Activated CD4-positive, CD25-positive, alpha-beta regulatory T cell treated with anti-CD3 and anti-CD28 coated beads, Interleukin-2, amount 50 U/mL, for 72 hours (primary cell): Measurements from ENCODE around the gene KCNJ6.
A peak's percentile ranks its signal among the peaks of the same experiment; 100 is the strongest.
"Not testable (repeated sequence)": the region's sequence is repeated elsewhere in the genome, so short reads cannot be mapped to it uniquely, and the experiment has no call there.

Source experiments
- DNase-seq: peaks from one replicate; pipeline ENCODE4 v3.0.0; 2021

Gene KCNJ6

GRCh38 chr21:37592496-37592895 lies 323.8 kb downstream of the KCNJ6 start:
- DNase-seq: no peak

DNA sequence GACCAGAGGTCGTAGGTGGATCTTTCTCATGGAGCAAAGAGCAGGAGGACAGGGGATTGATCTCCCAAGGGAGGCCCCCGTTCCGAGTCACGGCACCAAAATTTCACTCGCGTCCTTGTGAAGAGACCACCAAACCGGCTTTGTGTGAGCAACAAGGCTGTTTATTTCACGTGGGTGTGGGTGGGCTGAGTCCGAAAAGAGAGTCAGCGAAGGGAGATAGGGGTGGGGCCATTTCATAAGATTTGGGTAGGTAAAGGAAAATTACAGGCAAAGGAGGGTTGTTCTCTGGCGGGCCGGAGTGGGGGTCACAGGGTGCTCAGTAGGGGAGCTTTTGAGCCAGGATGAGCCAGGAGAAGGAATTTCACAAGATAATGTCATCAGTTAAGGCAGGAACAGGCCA lies 324.3 kb downstream of the KCNJ6 start:
- not testable (repeated sequence) for DNase-seq

GRCh38 chr21:37590836-37591235 lies 325.4 kb downstream of the KCNJ6 start:
- not testable (repeated sequence) for DNase-seq

DNA sequence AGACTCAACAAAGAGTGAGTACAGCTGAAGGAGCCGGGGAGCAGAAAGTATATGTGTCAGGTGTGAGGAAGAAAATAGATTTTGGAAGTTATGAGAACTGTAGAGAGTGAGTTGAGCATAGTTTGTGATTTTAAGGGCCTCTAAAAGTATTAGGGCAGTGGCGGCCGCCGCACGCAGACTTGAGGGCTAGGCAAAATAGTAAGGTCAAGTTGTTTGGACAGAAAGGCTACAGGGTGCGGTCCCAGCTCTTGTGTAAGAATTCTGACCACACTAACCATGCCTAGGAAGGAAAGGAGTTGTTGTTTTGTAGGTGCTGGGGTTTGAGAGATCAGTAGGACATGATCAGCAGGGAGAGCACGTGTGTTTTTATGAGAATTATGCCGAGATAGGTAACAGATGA lies 327.6 kb downstream of the KCNJ6 start:
- DNase-seq: not testable (repeated sequence)

DNA sequence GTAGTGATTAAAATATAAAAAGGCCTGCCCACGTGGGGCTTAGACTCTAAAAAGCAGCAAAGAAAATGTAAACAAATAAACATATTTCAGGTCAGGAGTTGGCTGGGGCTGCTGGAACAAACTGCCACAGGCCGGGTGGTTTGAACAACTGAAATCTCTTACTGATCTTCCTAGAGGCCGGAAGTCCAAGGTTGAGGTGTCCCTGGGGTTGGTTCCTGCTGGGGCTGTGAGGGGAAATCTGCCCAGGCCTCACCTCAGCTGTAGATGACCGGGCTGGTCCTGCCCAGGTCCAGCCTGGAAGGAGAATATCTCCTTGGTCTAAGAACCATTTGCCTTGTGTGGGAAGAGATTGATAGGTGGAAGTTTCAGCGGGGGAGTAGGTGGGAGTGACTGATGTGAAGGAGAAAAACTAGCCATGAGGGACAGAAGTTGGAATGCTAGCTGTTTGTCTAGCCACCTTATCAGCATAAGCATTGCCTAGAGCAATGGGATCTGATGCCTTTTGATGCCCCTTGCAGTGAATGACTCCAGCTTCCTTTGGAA lies 328.6 kb downstream of the KCNJ6 start:
- DNase-seq: no peak

DNA sequence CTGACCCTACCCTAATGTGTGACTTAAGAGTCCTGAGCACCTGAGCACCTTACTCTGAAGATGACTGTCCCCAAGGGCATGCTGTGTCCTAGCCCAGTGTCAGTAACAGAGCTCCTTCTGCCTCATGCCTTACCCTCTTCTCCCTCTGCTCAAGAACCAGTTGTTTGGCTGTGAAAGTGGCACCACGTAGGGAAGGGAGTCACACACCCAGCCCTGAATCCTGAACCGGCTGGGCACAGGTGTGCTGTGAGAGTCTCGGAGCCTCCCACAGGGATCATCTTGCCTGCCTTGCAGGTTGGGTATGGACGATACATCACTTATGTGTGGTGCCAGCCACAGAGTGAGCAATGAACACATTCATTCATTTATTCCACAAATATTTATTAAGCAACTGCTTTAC lies 329.1 kb downstream of the KCNJ6 start:
- no peak for DNase-seq

- DNase-seq: no peak
Measured at GRCh38 chr21:37582590-37582989, 333.7 kb downstream of the KCNJ6 start.

DNA sequence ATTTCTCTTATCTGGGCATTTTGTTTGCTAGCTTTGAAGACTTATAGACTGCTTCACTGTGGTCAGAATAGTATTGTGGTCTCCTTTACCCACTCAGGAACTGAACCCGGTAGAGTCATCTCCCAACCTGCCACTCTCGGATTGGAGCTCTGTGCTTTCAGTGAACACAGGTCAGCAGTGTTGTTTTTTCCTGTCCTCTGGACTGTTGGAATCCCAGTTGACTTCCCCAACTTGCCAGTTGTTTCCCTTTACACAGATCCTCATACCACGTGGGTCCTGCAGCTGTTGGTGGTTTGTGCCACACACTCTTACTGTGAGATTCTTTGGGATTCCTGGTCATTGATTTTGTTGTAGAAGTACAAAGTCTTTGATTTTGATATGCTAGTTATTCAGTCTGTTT lies 335.6 kb downstream of the KCNJ6 start:
- DNase-seq: no peak

DNA sequence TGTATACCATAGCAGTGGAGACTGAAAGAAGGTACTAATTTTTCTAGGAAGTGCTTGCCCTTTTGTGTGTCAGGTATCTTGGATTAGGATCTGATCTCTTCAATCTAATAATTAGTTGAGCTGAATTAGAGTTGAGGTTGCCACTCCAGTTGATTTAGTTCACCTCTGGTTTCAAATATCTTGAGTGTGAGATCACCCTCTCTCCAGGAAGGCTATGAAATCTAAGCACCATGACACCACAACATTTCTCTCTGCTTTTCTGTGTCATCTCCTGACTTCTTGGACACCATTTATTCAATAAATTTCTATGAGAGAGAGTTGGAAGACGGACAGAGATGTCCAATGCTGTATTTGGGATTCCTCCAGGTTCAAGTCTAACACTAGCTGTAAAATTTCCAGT lies 336.9 kb downstream of the KCNJ6 start:
- no peak for DNase-seq

DNA sequence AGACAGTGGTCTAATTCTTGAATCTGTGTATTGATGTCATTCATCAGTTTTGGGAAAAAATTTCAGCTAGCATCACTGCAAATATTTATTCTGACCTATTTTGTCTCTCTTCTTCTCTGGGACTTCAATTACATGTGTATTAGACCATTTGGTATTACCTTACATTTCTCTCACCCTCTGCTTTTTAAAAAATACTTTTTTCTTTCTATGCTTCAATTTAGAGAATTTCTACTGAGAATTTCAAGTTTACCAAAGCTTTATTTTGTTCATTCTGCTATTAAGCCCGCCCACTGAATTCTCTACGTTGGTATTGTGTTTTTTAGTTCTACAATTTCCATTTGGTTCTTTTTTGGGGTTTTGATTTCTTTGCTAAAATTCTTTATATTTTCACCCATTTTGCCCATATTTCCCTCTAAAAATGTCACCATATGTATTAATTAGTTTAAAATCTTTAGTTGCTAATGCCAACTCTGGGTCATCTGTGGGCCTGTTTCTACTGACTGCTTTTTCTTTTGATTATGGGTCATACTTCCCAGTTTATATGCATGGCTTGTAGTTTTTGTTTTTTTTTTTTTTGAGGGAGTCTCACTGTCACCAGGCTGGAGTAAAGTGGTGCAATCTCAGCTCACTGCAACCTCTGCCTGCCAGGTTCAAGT lies 337.7 kb downstream of the KCNJ6 start:
- no peak for DNase-seq

DNA sequence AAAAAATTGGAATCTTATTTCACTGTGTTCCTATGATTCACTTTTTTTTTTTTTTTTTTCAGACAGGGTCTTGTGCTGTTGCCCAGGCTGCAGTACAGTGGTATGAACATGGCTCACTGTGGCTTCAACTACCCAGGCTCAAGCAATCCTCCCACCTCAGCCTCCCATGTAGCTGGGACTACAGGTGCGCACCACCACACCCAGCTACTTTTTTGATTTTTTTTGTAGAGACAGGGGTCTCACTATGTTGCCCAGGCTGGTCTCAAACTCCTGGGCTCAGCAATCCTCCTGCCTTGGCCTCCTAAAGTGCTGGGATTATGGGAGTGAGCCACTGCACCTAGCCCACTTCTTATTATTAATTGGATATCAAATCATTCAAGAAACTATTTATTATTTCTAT lies 339.3 kb downstream of the KCNJ6 start:
- DNase-seq: not testable (repeated sequence)

- DNase-seq: no peak
Measured at GRCh38 chr21:37575580-37575979, 340.7 kb downstream of the KCNJ6 start.

DNA sequence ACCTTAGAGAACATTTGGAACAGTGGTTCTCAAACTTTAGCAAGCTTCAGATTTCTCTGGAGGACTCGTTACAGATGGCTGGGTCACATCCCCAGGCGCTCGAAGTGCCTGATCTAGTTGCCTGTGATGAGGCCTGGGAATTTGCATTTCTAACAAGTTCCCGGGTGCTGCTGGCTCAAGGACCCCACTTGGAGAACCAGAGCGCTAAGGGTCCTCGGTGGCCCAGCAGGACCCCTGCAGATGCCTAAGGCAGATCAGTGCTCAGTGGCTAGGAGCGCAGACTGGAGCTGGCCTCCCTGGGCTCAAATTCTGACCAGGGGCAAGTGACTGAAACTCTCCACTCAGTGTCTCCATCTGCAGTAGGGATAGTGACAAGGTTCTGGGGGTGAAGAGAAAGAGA lies 341.5 kb downstream of the KCNJ6 start:
- no peak for DNase-seq

DNA sequence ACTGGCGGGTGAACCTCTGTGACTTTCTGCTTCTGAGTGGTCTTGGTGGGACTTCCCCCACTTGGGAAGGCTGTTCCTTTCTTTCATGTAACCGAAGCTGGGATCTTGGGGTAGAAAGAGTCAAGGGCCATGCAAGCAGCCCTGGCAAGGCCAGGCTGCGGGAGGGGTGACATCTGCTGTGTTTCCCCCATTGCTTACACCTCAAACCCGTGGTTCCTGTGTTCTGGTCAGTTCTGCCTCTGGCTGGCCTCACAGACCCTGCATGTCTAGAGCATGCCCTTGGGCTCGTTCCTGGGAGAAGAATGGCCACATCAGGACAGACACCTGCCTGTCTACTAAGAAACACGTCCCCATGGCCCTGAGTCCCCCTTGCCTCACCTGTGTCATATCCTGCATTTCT lies 341.9 kb downstream of the KCNJ6 start:
- no peak for DNase-seq

DNA sequence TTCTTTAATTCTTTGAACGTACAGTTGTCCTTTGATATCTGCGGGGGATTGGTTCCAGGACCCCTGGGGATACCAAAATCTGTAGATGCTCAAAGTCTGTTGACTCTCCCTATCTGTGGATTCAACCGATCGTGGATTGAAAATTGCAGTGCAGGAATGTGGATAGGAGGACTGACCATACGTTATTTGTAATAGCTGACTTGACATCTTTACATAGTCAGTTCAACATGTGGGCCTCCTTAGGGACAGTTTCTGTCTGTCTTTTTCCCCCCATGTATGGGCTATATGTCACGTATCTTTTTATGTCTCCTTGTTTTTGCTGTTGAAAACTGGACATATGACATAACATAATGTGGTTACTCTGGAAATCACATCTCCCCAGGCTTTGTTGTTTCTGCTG lies 344.8 kb downstream of the KCNJ6 start:
- no peak for DNase-seq

- no peak for DNase-seq
Measured at GRCh38 chr21:37568916-37569315, 347.3 kb downstream of the KCNJ6 start.

GRCh38 chr21:37568415-37568814 lies 347.8 kb downstream of the KCNJ6 start:
- no peak for DNase-seq

DNA sequence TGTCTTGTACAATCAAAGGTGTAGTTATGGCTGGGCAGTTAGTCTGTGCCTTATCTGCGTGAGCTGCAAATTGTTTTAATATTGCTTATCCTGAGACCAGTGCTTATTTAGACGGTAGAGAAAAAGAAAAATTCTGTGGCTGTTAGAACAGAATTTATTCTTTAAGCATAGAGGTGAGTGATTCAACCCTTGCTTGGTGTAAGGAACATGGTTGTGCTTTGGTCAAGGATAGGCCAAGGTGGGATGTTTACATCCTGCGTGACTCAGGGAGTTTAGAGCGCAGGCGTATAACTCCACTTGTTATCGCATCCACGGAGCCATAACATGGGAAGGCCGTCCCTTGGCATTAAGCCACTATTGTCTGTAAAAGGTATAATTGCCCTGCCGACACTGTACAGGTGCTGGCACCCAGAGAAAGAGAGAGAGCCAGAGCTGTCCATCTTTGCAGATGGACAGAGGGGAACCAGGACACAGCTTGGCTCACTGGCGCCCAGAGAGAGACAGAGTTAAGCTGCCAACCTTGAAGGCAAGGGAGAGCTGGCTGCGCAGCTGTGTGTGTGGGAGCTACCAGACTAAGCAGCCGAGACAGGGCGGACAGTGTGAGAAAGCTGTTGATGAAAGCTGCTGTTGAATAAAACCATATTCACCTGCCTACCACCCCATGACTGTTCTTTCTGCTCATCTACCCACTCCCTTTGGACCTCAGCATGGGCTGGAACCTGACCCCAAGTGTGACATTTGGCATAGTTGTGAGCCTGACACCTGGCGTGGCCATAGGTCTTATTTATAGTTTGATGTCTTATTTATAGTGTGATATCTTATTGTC lies 349.3 kb downstream of the KCNJ6 start:
- DNase-seq: no peak

- DNase-seq: no peak
Measured at GRCh38 chr21:37565530-37566223, 350.6 kb downstream of the KCNJ6 start.

DNA sequence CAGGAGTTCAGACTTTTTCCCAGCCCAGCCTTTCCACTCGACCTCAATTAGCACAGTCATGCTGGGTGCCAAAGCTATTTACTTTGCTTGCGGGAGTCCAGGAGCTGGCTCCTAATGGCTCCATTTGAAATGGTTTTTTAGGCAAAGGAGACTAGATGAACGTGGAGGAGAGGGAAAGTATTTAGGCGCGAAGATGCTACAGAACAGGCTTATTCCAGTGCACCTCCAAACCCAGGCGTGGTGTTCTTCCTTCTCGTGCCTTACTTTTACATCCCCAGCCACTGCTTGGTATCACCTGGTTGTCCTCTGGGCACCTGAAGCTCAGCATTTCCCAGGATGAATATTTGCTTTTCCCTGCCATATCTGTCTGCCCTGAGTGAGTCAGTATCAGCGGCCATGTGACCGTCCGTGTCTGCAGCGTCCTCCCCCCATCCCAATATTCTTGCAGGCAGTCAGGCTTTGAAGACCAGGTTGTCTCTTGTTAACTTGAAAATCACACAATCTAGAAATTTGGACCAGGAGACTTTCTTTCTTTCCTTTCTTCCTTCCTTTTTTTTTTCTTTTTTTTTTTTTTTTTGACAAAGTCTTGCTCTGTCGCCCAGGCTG lies 351.2 kb downstream of the KCNJ6 start:
- DNase-seq: no peak

- no peak for DNase-seq
Measured at GRCh38 chr21:37564341-37564923, 351.8 kb downstream of the KCNJ6 start.

GRCh38 chr21:37563641-37564340 lies 352.5 kb downstream of the KCNJ6 start:
- DNase-seq: peak; percentile 92
